Osteoblast (primary cell): ENCODE data around the gene CCDC27. TPM values are rescaled to one million over a fixed set of nuclear protein-coding genes. Genes with fewer than 3 reads are reported as not detected.
A peak's percentile ranks its signal among the peaks of the same experiment; 100 is the strongest.

Source experiments
- DNase-seq: peaks from one replicate; pipeline ENCODE4 v3.0.0; 2011; ENCODE audit warnings: low spot score, mixed read lengths; ENCODE audit not compliant: insufficient read length; ENCODE audit errors: missing footprints
- H2AFZ ChIP-seq: 2 replicates; pipeline ENCODE4 v1.6.0; 2011; ENCODE audit warnings: mild to moderate bottlenecking, low read length
- H3K27ac ChIP-seq: 2 replicates; pipeline ENCODE4 v1.5.1; 2011; ENCODE audit warnings: mild to moderate bottlenecking, low read depth, low read length, moderate library complexity
- H3K27me3 ChIP-seq: 2 replicates; pipeline ENCODE4 v1.6.0; 2012; ENCODE audit warnings: mild to moderate bottlenecking, control low read depth, inconsistent platforms, low read length, moderate library complexity; ENCODE audit not compliant: insufficient read depth
- H3K36me3 ChIP-seq: 2 replicates; pipeline ENCODE4 v1.5.1; 2011; ENCODE audit warnings: mild to moderate bottlenecking, low read length, control low read depth, moderate library complexity; ENCODE audit not compliant: insufficient read depth
- H3K4me1 ChIP-seq: 2 replicates; pipeline ENCODE4 v1.5.1; 2011; ENCODE audit warnings: mild to moderate bottlenecking, low read length, control low read depth, moderate library complexity; ENCODE audit not compliant: insufficient read depth
- H3K4me2 ChIP-seq: 2 replicates; pipeline ENCODE4 v1.6.0; 2011; ENCODE audit warnings: mild to moderate bottlenecking, low read length; ENCODE audit not compliant: insufficient read depth
- H3K4me3 ChIP-seq: fragments of 200-600 bp; sonication (generic); 3 replicates; pipeline ENCODE4 v1.5.1; 2012; ENCODE audit warnings: mild to moderate bottlenecking, low read length, inconsistent platforms; ENCODE audit not compliant: insufficient read depth
- H3K79me2 ChIP-seq: 2 replicates; pipeline ENCODE4 v1.6.0; 2012; ENCODE audit warnings: mild to moderate bottlenecking, low read length, control low read depth, inconsistent platforms; ENCODE audit not compliant: insufficient read depth
- H3K9me3 ChIP-seq: 2 replicates; pipeline ENCODE4 v1.5.1; 2011; ENCODE audit warnings: low read depth, low read length, control low read depth
- H4K20me1 ChIP-seq: 2 replicates; pipeline ENCODE4 v1.6.0; 2012; ENCODE audit warnings: mild to moderate bottlenecking, low read length, control low read depth; ENCODE audit not compliant: insufficient read depth
- total RNA-seq: library from RNA; depleted of rRNA; stranded (reverse); fragments of >200 nt; gene quantifications from 2 replicates; pipeline ENCODE4 v1.2.3, GENCODE V29; 2012
- TF ChIP-seq, protein P1 (sequence below): IDR thresholded peaks from 2 replicates; pipeline ENCODE4 v1.5.1; 2011; ENCODE audit warnings: mild to moderate bottlenecking, low read depth, low read length, moderate library complexity; ENCODE audit errors: extremely low read depth

CCDC27 gene
- total RNA-seq, 1 donor: not detected

DNA sequence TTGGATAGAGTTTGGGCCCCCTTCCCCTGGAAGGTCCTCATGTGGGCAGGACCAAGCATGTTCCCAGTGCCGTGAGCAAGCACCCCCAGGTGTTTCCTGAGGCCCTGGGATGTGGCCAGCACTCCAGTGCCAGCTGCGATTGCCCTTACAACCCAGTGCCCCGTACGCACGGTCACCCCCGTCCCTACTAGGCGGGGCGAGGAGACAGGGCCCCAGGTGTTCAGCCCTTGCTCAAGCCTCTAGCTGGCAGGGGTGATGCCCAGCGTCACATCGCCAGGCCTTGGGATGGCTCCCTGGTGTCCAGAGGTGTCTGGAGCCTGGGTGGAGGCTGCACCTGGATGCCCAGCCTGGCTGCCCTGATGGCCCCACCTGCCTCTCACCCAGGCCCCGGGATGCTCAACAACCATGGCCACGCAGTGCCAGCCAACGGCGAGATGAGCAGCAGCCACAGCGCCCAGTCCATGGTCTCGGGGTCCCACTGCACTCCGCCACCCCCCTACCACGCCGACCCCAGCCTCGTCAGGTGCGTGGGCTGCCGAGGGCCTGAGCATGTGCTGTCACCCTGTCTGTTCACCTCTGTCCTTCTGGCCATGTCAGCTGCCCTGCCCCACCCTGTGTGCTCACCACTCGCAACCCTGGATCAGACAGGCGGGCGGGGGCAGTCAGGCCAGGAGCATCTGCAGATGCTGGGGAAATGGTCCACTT, 21.6 kb upstream of the CCDC27 start:
- Histone ChIP-seq H3K27me3 (peaks cover 21% of the 10 kb centered on the region), H3K79me2 (no peaks in the 10 kb centered on the region), H2AFZ (no peak overlapping the region), H3K9me3 (no peaks in the 10 kb centered on the region), H4K20me1 (no peaks in the 10 kb centered on the region), H3K27ac (no peak overlapping the region), H3K4me2 (no peak overlapping the region), H3K4me3 (no peak overlapping the region), H3K4me1 (peaks cover 4% of the 10 kb centered on the region), H3K36me3 (no peaks in the 10 kb centered on the region)
- DNase-seq: peak; percentile 62
- TF ChIP-seq, protein P1, sequence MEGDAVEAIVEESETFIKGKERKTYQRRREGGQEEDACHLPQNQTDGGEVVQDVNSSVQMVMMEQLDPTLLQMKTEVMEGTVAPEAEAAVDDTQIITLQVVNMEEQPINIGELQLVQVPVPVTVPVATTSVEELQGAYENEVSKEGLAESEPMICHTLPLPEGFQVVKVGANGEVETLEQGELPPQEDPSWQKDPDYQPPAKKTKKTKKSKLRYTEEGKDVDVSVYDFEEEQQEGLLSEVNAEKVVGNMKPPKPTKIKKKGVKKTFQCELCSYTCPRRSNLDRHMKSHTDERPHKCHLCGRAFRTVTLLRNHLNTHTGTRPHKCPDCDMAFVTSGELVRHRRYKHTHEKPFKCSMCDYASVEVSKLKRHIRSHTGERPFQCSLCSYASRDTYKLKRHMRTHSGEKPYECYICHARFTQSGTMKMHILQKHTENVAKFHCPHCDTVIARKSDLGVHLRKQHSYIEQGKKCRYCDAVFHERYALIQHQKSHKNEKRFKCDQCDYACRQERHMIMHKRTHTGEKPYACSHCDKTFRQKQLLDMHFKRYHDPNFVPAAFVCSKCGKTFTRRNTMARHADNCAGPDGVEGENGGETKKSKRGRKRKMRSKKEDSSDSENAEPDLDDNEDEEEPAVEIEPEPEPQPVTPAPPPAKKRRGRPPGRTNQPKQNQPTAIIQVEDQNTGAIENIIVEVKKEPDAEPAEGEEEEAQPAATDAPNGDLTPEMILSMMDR: no peak

DNA sequence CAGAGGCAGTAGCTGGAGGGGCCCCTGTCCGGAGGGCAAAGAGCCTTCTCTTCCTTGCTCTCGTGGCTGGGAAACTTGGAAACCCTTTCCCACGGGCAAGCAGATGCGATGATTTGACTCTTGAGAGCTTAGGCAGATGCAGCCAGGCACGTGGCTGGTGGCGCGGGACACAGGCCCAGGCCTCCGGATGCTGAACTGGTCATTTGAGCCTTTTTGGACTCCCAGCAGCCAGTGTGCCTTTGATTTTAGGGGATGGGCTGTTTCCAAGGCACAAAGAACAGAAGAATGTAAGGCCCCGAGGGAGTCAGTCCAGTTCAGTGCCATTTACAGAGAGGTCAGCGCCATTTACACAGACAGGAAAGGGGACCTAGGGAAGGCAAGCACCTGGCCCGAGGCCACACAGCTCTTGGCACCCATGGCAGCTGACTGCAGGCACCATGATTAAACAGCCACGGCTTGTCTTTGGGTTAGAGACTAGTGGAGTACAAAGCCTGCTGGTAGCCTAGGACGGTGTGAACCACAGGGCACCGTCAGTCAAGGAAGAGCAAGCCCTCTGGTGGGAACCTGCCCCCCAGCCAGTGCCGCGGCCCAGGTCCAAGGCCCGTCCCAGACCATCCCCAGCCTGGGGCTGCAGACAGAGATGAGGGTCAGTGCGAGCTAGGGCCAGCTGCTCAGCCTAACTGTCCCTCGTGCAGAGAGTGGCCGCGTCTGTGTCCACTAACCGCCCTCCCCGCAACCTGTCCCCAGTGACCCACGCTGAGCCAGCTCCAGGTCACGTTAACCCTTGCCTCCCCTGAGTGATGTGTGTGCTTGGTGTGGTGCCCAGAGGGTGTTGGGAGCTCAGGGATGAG, 20.4 kb upstream of the CCDC27 start:
- Histone ChIP-seq H3K27ac (no peak overlapping the region), H3K27me3 (peaks cover 21% of the 10 kb centered on the region), H4K20me1 (no peaks in the 10 kb centered on the region), H2AFZ (no peak overlapping the region), H3K79me2 (no peaks in the 10 kb centered on the region), H3K4me3 (no peak overlapping the region), H3K9me3 (no peaks in the 10 kb centered on the region), H3K4me2 (no peak overlapping the region), H3K4me1 (peaks cover 11% of the 10 kb centered on the region), H3K36me3 (peaks cover 5% of the 10 kb centered on the region)
- peak; percentile 72 for DNase-seq
- TF ChIP-seq, protein P1: no peak

DNA sequence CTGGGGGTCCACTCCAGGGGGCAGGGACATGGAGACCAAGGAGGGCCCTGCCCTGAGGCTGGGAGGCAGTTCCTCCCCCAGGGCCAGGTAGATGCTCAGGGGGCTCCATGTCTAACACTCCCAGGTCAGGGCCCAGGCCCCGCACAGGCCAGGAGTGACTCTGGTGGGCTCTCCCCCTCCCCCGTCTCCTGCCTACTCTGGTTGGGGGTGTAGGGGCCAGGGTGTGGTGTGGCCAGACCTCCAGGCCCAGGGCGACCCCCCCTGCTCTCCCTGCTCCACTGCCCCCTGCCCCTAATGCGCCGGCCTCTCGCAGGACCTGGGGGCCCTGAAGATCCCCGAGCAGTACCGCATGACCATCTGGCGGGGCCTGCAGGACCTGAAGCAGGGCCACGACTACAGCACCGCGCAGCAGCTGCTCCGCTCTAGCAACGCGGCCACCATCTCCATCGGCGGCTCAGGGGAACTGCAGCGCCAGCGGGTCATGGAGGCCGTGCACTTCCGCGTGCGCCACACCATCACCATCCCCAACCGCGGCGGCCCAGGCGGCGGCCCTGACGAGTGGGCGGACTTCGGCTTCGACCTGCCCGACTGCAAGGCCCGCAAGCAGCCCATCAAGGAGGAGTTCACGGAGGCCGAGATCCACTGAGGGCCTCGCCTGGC, 19.7 kb upstream of the CCDC27 start:
- Histone ChIP-seq H3K27me3 (peaks cover 21% of the 10 kb centered on the region), H2AFZ (no peak overlapping the region)
- DNase-seq: peak; percentile 90

More for the DNA sequence above, 19.7 kb upstream of the CCDC27 start:
- Histone ChIP-seq H3K9me3 (no peaks in the 10 kb centered on the region), H3K4me2 (no peak overlapping the region), H4K20me1 (no peaks in the 10 kb centered on the region), H3K36me3 (peaks cover 8% of the 10 kb centered on the region), H3K27ac (no peak overlapping the region), H3K79me2 (no peaks in the 10 kb centered on the region), H3K4me3 (no peak overlapping the region), H3K4me1 (peaks cover 11% of the 10 kb centered on the region)
- TF ChIP-seq, protein P1: no peak
